BLaER1 treated with 17β-estradiol and CSF1 and Interleukin-3, amounts not matched to agents 10 nM and 100 nM (cell line): Measurements from ENCODE around the gene PTPN21.

Source experiments
- H3K27ac ChIP-seq, 11 experiments: shearing (Covaris generic); formaldehyde crosslinking; 2 replicates each; pipeline ENCODE4 v1.8.1; 2022
- H3K27me3 ChIP-seq, 11 experiments: shearing (Covaris generic); formaldehyde crosslinking; 2 replicates each; pipeline ENCODE4 v1.8.1; 2022
- H3K36me3 ChIP-seq, 11 experiments: shearing (Covaris generic); formaldehyde crosslinking; 2 replicates each; pipeline ENCODE4 v1.8.1; 2022
- H3K4me1 ChIP-seq, 10 experiments: shearing (Covaris generic); formaldehyde crosslinking; 2 replicates each; pipeline ENCODE4 v1.8.1; 2022
- H3K4me2 ChIP-seq, 11 experiments: shearing (Covaris generic); formaldehyde crosslinking; 2 replicates each; pipeline ENCODE4 v1.8.1; 2022
- H3K4me3 ChIP-seq, 10 experiments: shearing (Covaris generic); formaldehyde crosslinking; 2 replicates each; pipeline ENCODE4 v1.8.1; 2022
- H3K9ac ChIP-seq, 11 experiments: shearing (Covaris generic); formaldehyde crosslinking; 2 replicates each; pipeline ENCODE4 v1.8.1; 2022
- H3K9me3 ChIP-seq, 11 experiments: shearing (Covaris generic); formaldehyde crosslinking; replicated peaks in 1 of 11; 2 replicates each; pipeline ENCODE4 v1.8.1; 2022
- H4K20me1 ChIP-seq, 11 experiments: shearing (Covaris generic); formaldehyde crosslinking; 2 replicates each; pipeline ENCODE4 v1.8.1; 2022
- Cebpa-rat ChIP-seq, 11 experiments: shearing (Covaris generic); IDR thresholded peaks; 2 replicates each; pipeline ENCODE4 v1.8.1; 2022

Gene PTPN21

GRCh38 chr14:88488081-88488480, 66.7 kb downstream of the PTPN21 start:
- no peak overlapping the region for H3K9ac ChIP-seq
- H4K20me1 ChIP-seq = no peaks in the 10 kb centered on the region
- H3K4me2 ChIP-seq = no peak overlapping the region
- H3K27me3 ChIP-seq = no peaks in the 10 kb centered on the region
- TF ChIP-seq Cebpa-rat (IDR thresholded peaks at IDR 0.05) = no peak
- H3K36me3 ChIP-seq = no peaks in the 10 kb centered on the region
- no peak overlapping the region for H3K4me3 ChIP-seq
- no peak overlapping the region for H3K27ac ChIP-seq
- H3K4me1 ChIP-seq = peaks cover 0 to 15% (median 12%) of the 10 kb centered on the region in 10 experiments; a peak in 13 of 20 replicates
- no peaks in the 10 kb centered on the region for H3K9me3 ChIP-seq

DNA sequence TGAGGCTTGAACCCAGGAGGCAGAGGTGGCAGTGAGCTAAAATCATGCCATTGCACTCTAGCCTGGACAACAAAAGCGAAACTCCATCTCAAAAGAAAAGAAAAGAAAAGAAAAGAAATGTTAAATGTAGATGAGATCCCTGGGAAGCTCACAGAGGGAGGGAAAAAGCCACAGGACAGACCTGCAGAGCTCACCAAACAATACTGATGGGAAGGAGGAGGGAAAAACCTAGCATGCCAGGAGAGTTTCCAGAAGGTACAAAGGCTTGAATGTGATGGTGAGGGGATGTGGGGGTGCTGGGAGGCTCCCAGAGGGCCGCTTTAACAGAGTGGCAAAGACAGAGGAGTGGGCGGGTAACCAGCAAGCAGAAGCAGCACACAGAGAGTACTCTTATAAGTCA, 72.3 kb downstream of the PTPN21 start:
- Histone ChIP-seq H3K27ac (no peak overlapping the region), H3K27me3 (no peaks in the 10 kb centered on the region), H3K4me2 (no peak overlapping the region), H3K4me1 (peaks cover 0 to 25% (median 13%) of the 10 kb centered on the region in 10 experiments; a peak in 13 of 20 replicates), H3K9ac (no peak overlapping the region), H3K9me3 (peaks cover 8 to 18% (median 13%) of the 10 kb centered on the region in 11 experiments), H3K36me3 (peaks cover 0 to 6% (median 0%) of the 10 kb centered on the region in 11 experiments; a peak in 2 of 22 replicates), H3K4me3 (no peak overlapping the region), H4K20me1 (no peaks in the 10 kb centered on the region)
- TF ChIP-seq Cebpa-rat (IDR thresholded peaks at IDR 0.05) = no peak

DNA sequence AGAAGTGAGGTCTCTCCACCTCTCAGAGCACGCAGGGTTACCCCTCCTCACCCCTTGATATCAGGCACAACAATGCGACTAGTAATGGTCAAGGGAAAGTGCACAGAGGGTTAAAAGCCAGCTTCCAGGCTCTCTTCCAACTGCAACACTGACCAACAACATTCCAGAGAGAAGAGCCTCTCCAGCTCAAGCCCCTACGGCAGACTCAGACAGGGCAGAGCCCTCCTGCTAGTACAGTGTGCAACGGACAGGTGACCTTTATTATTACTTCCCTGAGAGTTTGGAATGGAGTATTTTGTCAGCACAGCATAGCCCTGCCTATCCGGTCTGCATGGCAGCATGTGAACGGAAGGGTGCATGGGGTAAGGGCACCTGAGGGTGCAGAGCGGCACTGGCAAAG, 73.0 kb downstream of the PTPN21 start:
- Histone ChIP-seq H3K27ac (no peak overlapping the region), H3K9ac (no peak overlapping the region), H3K4me3 (no peak overlapping the region), H3K9me3 (peaks cover 8 to 18% (median 13%) of the 10 kb centered on the region in 11 experiments), H3K36me3 (peaks cover 0 to 6% (median 0%) of the 10 kb centered on the region in 11 experiments; a peak in 2 of 22 replicates), H3K4me2 (no peak overlapping the region), H3K27me3 (no peaks in the 10 kb centered on the region), H4K20me1 (no peaks in the 10 kb centered on the region), H3K4me1 (peaks cover 0 to 24% (median 12%) of the 10 kb centered on the region in 10 experiments; a peak in 13 of 20 replicates)
- no peak for TF ChIP-seq Cebpa-rat (IDR thresholded peaks at IDR 0.05)

DNA sequence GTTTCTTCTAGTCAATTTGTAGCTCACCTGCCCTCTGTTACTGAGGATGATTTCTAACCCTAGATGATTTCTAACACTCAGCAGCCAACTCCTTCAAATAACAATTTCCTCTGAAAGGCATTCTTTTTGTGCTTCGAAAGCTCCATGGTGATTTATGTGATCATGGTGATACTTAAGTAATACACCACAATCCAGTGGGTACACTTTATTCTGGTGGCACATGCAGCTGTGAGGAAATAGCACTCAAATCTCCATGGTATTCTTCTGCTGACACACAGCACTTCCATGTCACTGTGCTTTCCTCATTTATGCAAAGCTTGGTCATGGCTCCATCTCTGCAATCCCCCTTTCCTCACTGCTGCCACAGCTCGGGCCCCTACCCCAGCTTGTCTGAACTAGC, 73.7 kb downstream of the PTPN21 start:
- TF ChIP-seq Cebpa-rat (IDR thresholded peaks at IDR 0.05) = no peak
- Histone ChIP-seq H3K4me2 (peak overlapping the region in 3 of 11 experiments; percentile 0 to 34 (median 29); a peak in 2 of 22 replicates), H3K9me3 (peaks cover 8 to 18% (median 13%) of the 10 kb centered on the region in 11 experiments), H3K4me1 (peaks cover 0 to 16% (median 5%) of the 10 kb centered on the region in 10 experiments; a peak in 12 of 20 replicates), H3K27ac (no peak overlapping the region), H3K9ac (no peak overlapping the region), H4K20me1 (no peaks in the 10 kb centered on the region), H3K27me3 (no peaks in the 10 kb centered on the region), H3K4me3 (no peak overlapping the region), H3K36me3 (peaks cover 0 to 6% (median 0%) of the 10 kb centered on the region in 11 experiments; a peak in 2 of 22 replicates)

GRCh38 chr14:88479574-88479987, 75.2 kb downstream of the PTPN21 start:
- TF ChIP-seq Cebpa-rat (IDR thresholded peaks at IDR 0.05) = no peak
- H3K4me1 ChIP-seq = peaks cover 0 to 11% (median 0%) of the 10 kb centered on the region in 10 experiments; a peak in 3 of 20 replicates
- no peak overlapping the region for H3K4me3 ChIP-seq
- peaks cover 0 to 6% (median 0%) of the 10 kb centered on the region in 11 experiments; a peak in 2 of 22 replicates for H3K36me3 ChIP-seq
- H3K9ac ChIP-seq = no peak overlapping the region
- H4K20me1 ChIP-seq = no peaks in the 10 kb centered on the region
- no peak overlapping the region for H3K4me2 ChIP-seq
- H3K27ac ChIP-seq = no peak overlapping the region
- no peaks in the 10 kb centered on the region for H3K27me3 ChIP-seq
- H3K9me3 ChIP-seq = peaks cover 8 to 18% (median 13%) of the 10 kb centered on the region in 11 experiments

DNA sequence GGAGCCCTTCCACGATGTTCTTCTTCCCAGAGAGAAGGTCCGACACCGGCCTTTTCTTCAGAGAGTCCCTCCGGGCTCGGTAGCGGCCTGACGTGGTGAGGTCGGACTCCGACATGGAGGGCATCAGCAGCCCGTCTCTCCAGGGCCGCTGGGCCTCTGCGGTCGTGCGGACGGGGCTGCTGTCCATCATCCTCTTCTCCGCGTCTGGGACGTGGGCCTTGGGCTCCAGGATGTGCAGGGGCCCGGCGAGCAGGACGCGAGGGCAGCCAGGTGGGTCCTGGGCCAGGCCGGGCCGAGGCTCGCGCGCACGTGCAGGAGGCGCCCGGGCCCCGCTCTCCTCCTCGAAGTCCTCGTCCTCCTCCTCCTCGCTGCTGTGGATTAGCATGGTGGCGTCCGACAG, 75.9 kb downstream of the PTPN21 start:
- no peak overlapping the region for H3K4me3 ChIP-seq
- peaks cover 0 to 11% (median 0%) of the 10 kb centered on the region in 10 experiments; a peak in 3 of 20 replicates for H3K4me1 ChIP-seq
- H3K4me2 ChIP-seq = no peak overlapping the region
- H3K27ac ChIP-seq = no peak overlapping the region
- no peak for TF ChIP-seq Cebpa-rat (IDR thresholded peaks at IDR 0.05)
- peaks cover 8 to 18% (median 13%) of the 10 kb centered on the region in 11 experiments for H3K9me3 ChIP-seq
- H4K20me1 ChIP-seq = no peaks in the 10 kb centered on the region
- peaks cover 0 to 6% (median 0%) of the 10 kb centered on the region in 11 experiments; a peak in 2 of 22 replicates for H3K36me3 ChIP-seq
- H3K27me3 ChIP-seq = no peaks in the 10 kb centered on the region
- H3K9ac ChIP-seq = no peak overlapping the region

DNA sequence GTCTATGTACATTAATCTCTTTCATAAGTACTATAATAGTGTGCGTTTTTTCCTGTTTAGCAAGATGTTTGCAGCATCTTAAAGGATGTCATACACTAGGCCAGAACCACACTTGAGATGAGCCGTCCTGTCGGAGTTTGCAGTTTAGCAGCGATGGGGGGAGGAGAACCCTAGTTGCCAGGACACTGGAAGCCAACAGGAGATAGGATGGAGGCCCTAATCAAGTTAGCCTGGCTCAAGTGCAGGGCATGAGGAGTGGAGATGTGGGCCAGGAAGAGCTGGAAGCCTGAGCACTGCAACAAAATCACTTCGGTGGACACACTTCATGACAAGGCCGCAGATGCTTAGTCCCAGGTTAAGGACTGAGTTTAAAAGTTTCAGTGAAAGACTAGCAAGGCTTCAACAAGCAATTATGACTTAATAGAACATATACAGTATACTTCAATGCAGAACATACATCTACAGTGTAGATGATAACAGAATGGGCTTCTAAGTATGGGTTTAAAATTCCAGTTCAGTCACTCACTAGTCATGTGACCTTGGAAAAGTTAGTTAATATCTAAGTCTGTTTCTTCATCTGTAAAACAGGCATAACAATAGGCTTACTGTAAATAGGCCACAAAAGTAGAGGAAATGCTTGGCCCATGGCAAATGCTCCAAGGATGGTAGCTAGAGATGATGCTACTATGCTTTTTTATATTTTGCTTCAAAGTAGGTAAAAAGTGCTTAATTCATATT, 77.1 kb downstream of the PTPN21 start:
- peaks cover 0 to 6% (median 0%) of the 10 kb centered on the region in 11 experiments; a peak in 2 of 22 replicates for H3K36me3 ChIP-seq
- no peaks in the 10 kb centered on the region for H3K27me3 ChIP-seq
- H3K9ac ChIP-seq = no peak overlapping the region
- H3K4me1 ChIP-seq = peaks cover 0 to 11% (median 0%) of the 10 kb centered on the region in 10 experiments; a peak in 3 of 20 replicates
- no peak for TF ChIP-seq Cebpa-rat (IDR thresholded peaks at IDR 0.05)
- H3K4me2 ChIP-seq = no peak overlapping the region
- H3K4me3 ChIP-seq = no peak overlapping the region
- no peak overlapping the region for H3K27ac ChIP-seq
- H3K9me3 ChIP-seq = peaks cover 8 to 18% (median 13%) of the 10 kb centered on the region in 11 experiments
- H4K20me1 ChIP-seq = no peaks in the 10 kb centered on the region

GRCh38 chr14:88476825-88477224, 78.0 kb downstream of the PTPN21 start:
- no peaks in the 10 kb centered on the region for H4K20me1 ChIP-seq
- peaks cover 0 to 6% (median 0%) of the 10 kb centered on the region in 11 experiments; a peak in 2 of 22 replicates for H3K36me3 ChIP-seq
- H3K9me3 ChIP-seq = peaks cover 8 to 18% (median 13%) of the 10 kb centered on the region in 11 experiments
- H3K9ac ChIP-seq = no peak overlapping the region
- H3K4me2 ChIP-seq = no peak overlapping the region
- H3K27ac ChIP-seq = no peak overlapping the region
- H3K4me3 ChIP-seq = no peak overlapping the region
- no peak for TF ChIP-seq Cebpa-rat (IDR thresholded peaks at IDR 0.05)
- H3K4me1 ChIP-seq = peaks cover 0 to 11% (median 0%) of the 10 kb centered on the region in 10 experiments; a peak in 3 of 20 replicates
- no peaks in the 10 kb centered on the region for H3K27me3 ChIP-seq

- H4K20me1 ChIP-seq = no peaks in the 10 kb centered on the region
- no peak overlapping the region for H3K9ac ChIP-seq
- no peak overlapping the region for H3K27ac ChIP-seq
- H3K9me3 ChIP-seq = peaks cover 8 to 18% (median 13%) of the 10 kb centered on the region in 11 experiments
- no peak overlapping the region for H3K4me2 ChIP-seq
- TF ChIP-seq Cebpa-rat (IDR thresholded peaks at IDR 0.05) = no peak
- H3K4me3 ChIP-seq = no peak overlapping the region
- no peaks in the 10 kb centered on the region for H3K27me3 ChIP-seq
- peaks cover 0 to 10% (median 0%) of the 10 kb centered on the region in 10 experiments; a peak in 3 of 20 replicates for H3K4me1 ChIP-seq
- H3K36me3 ChIP-seq = peaks cover 0 to 6% (median 0%) of the 10 kb centered on the region in 11 experiments; a peak in 2 of 22 replicates
Observed at GRCh38 chr14:88476214-88476774, 78.5 kb downstream of the PTPN21 start.
